Measurements from ENCODE around the gene RBM26. TPM values are rescaled to one million over a fixed set of nuclear protein-coding genes. Genes with fewer than 3 reads are reported as not detected.

The RBM26 gene
- total RNA-seq, 1 experiment from 2014 or later = 70.5 TPM

GRCh38 chr13:79442706-79443105 lies 36.7 kb upstream of the RBM26 start:
- H3K27ac Mint-ChIP-seq = no peak overlapping the region

More at GRCh38 chr13:79442706-79443105, 36.7 kb upstream of the RBM26 start:
- H3K36me3 Mint-ChIP-seq (ENCODE audit: insufficient read depth in 1 of 3, low read depth in 3 of 3) = no peaks in the 10 kb centered on the region
- H3K27ac ChIP-seq (ENCODE audit: insufficient read length, low read depth, low read length) = no peak overlapping the region
- H3K14ac ChIP-seq (ENCODE audit: insufficient read depth, low read length) = no peak overlapping the region
- H3K79me2 ChIP-seq (ENCODE audit: insufficient read depth, low read length) = no peaks in the 10 kb centered on the region
- no peaks in the 10 kb centered on the region for H3K27me3 ChIP-seq (ENCODE audit: insufficient read depth, low read length)
- H4K8ac ChIP-seq (replicated peaks; ENCODE audit: insufficient read length, low read depth, low read length) = no peak overlapping the region
- no peak overlapping the region for H3K4ac ChIP-seq (ENCODE audit: low read depth, low read length)
- H3K79me1 ChIP-seq (ENCODE audit: insufficient read depth, low read depth, low read length, poor library complexity, severe bottlenecking) = no peaks in the 10 kb centered on the region
- no CpG with 5 or more reads among the region's 3 CpGs for WGBS (ENCODE audit: extremely low coverage, insufficient read length, low lambda C conversion rate)
- no peak overlapping the region for H3K4me2 ChIP-seq (ENCODE audit: insufficient read depth, insufficient read length, low read length)
- no peaks in the 10 kb centered on the region for H3K27me3 Mint-ChIP-seq (ENCODE audit: low read depth)
- H4K20me1 ChIP-seq (ENCODE audit: control insufficient read depth, insufficient read depth, insufficient read length) = no peaks in the 10 kb centered on the region
- peaks cover 11 to 26% of the 10 kb centered on the region in 2 experiments for H3K4me1 Mint-ChIP-seq
- H2BK5ac ChIP-seq (ENCODE audit: insufficient read length, low read length) = no peak overlapping the region
- no peak overlapping the region for H4K91ac ChIP-seq (ENCODE audit: insufficient read length, low read depth, low read length)
- H3K9me3 ChIP-seq (ENCODE audit: control insufficient read depth, low read depth, low read length) = no peaks in the 10 kb centered on the region
- TF ChIP-seq, protein P1, sequence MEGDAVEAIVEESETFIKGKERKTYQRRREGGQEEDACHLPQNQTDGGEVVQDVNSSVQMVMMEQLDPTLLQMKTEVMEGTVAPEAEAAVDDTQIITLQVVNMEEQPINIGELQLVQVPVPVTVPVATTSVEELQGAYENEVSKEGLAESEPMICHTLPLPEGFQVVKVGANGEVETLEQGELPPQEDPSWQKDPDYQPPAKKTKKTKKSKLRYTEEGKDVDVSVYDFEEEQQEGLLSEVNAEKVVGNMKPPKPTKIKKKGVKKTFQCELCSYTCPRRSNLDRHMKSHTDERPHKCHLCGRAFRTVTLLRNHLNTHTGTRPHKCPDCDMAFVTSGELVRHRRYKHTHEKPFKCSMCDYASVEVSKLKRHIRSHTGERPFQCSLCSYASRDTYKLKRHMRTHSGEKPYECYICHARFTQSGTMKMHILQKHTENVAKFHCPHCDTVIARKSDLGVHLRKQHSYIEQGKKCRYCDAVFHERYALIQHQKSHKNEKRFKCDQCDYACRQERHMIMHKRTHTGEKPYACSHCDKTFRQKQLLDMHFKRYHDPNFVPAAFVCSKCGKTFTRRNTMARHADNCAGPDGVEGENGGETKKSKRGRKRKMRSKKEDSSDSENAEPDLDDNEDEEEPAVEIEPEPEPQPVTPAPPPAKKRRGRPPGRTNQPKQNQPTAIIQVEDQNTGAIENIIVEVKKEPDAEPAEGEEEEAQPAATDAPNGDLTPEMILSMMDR (conservative IDR thresholded peaks at IDR 0.05) = no peak
- no peak for DNase-seq
- H2BK12ac ChIP-seq (ENCODE audit: insufficient read length, low read depth, low read length) = no peak overlapping the region
- H3K18ac ChIP-seq (ENCODE audit: insufficient read length, low read depth, low read length) = no peak overlapping the region
- no peak overlapping the region for H2AFZ ChIP-seq (ENCODE audit: low read length)
- no peak overlapping the region for H3K56ac ChIP-seq (ENCODE audit: insufficient read length, low read depth, low read length)
- H3K9me3 Mint-ChIP-seq = no peaks in the 10 kb centered on the region
- H3K23me2 ChIP-seq (ENCODE audit: insufficient read length, low read depth, low read length, poor library complexity, severe bottlenecking) = no peaks in the 10 kb centered on the region
- H3T11ph ChIP-seq (ENCODE audit: low read length) = no peak overlapping the region
- no peak overlapping the region for H2BK15ac ChIP-seq (ENCODE audit: low read depth, low read length)
- H2BK20ac ChIP-seq (ENCODE audit: low read depth, low read length, poor library complexity, severe bottlenecking) = no peak overlapping the region
- H3K4me3 Mint-ChIP-seq = no peak overlapping the region
- no peak overlapping the region for H4K5ac ChIP-seq (ENCODE audit: insufficient read length, low read depth, low read length)
- H2AK5ac ChIP-seq (ENCODE audit: insufficient read length, low read length) = no peak overlapping the region
- no peak overlapping the region for H2BK120ac ChIP-seq (ENCODE audit: low read depth, low read length, poor library complexity, severe bottlenecking)
- no peak overlapping the region for H3K9ac ChIP-seq (ENCODE audit: extremely low read depth, insufficient read length, low read length)
- no peaks in the 10 kb centered on the region for H3K4me1 ChIP-seq (ENCODE audit: insufficient read depth, low read length)
- no peak overlapping the region for H3K23ac ChIP-seq (ENCODE audit: insufficient read length, low read depth, low read length)
